SHP77 (cell line): ENCODE data around the gene COL6A3.
A peak's percentile ranks its signal among the peaks of the same experiment; 100 is the strongest.

Source experiments
- DNase-seq, 2 experiments: peaks; one replicate each; lab custom pipeline; 2025; lab: John Stamatoyannopoulos, UW

COL6A3 gene

GRCh38 chr2:237413777-237414661, at the start of gene COL6A3:
COL6A3 (minus strand) TSS chr2:237414164; CDS start chr2:237396817, 17,347 bp downstream.
- DNase-seq, result no peak

DNA sequence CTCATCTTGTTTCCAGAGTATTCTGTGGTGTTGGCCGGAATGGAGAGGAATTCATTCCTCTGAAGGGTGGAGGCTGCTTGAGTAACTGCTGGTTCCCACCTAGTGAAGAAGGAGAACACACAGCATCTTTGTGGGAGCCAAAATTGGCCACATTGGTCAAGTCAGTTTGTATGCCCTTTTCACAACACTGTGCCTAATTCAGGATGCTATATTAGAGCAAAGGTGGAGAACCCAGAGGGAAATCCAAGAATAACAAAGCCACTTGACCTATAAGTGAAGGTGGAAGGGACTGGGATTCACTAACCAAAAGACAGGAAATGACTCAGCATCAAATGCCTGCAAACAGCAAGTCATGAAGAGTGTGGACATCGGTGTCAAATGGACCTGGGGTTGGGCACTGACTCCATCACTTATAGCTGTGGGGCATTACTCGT, 45.8 kb upstream of the COL6A3 start:
- DNase-seq, result peak in 1 of 2 experiments; percentile 25

- no peak for DNase-seq
Observed at GRCh38 chr2:237459226-237459625, 45.3 kb upstream of the COL6A3 start.

DNA sequence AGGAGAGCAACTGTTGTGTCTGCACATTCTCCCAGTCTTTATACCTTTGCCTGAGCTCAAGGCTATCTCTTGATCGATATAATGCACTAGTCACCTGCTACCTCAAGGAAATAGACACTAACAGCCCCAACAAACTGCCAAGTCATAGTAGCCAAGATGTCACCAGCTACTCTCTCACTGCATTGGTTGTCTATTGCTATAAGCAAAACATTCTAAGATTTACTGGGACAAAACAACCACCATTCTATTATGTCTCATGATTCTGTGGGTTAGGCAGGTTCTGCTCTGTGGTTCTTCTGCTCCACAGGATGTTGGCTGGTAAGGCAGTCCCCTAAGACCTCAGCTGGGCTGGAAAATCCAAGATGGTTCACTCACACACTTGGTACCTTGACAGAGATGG, 44.6 kb upstream of the COL6A3 start:
- DNase-seq, result no peak

DNA sequence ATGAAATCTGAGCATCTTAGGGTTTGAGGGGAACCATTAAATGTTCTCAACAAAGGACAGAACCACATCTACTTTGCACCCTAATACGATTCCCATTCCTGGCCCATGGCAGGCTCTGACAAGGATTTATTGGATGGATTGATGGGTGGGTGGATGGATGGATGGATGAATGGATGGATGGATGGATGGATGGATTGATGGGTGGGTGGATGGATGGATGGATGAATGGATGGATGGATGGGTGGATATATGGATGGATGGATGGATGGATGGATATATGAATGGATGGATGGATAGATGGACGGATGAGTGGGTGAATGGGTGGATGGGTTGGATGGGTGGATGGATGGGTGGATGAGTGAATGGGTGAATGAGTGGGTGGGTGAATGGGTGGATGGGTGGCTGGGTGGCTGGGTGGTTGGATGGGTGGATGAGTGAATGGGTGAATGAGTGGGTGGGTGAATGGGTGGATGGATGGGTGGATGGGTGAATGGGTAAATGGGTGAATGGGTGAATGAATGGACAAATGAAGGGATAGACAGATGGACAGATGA, 43.5 kb upstream of the COL6A3 start:
- DNase-seq, result no peak

DNA sequence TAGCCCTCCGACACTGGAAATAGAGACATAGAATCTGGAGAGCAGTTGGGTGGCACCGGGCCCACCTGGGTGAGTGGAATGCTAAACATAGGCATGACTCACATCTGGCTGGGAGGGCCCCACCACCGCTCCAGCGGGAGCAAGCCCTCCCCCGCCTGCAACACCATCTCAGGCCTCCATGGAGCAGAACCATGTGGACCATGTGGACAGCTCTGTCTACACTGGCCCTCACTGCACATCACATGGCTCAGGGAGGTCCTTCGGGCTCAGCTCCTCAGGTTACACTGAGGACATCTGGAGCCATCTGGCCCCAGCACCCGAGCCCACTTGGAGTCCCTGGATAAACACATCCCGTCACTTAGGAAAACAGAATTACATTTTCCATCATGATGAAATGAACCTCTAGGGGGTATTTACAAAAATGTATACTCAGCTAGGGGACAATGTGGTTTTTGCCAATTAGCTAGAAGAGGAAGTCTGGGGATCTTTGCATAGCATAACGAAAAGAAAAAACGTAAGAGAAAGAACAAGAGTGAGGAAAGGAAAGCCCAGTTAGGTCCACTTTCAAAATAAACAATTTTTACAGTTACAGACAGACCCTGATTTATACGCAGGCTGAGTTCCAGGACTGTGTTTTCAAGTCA, 42.4 kb upstream of the COL6A3 start:
- peak; percentile 73 to 82 for DNase-seq

DNA sequence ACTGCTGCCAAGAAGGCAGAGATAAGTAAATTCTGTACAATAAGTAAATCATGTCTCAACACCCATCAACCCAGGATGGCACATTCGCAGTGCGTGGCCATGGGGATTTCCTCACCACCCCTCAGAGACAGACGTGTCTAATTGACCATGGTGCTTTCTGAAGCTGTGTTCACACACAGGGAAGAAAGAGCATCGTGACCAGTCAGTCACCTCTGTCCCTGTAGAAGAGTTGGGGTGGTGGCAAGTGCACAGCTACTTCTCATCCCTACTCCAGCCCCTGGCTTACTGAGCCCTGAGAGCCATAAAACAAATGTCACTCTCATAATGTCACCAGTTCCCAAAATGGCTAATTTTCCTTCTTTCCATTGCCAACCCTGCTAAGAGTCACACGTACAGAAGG, 41.8 kb upstream of the COL6A3 start:
- no peak for DNase-seq

GRCh38 chr2:237453671-237454070, 39.7 kb upstream of the COL6A3 start:
- DNase-seq, result no peak

GRCh38 chr2:237452861-237453260, 38.9 kb upstream of the COL6A3 start:
- DNase-seq, result no peak

- no peak for DNase-seq
Observed at GRCh38 chr2:237451643-237452469, 37.9 kb upstream of the COL6A3 start.

DNA sequence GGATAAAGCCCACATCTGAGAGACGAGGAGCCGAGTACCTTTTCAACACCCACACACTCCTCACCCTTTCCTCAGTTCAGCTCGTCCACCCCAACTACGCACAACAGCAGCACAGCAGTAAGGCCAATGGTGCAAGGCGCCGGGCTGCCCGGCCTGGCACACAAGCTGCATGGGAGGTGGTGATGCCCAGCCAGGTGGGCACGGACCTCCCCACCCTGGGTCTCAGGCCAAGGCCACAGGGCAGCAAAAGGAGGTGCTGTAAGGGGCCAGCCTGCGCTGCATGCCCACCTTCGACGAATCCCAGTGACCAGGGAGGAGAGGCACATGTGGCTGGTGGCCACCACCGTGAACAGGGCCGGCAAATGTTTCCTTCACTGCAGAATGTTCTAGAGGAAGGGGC, 36.6 kb upstream of the COL6A3 start:
- no peak for DNase-seq

DNA sequence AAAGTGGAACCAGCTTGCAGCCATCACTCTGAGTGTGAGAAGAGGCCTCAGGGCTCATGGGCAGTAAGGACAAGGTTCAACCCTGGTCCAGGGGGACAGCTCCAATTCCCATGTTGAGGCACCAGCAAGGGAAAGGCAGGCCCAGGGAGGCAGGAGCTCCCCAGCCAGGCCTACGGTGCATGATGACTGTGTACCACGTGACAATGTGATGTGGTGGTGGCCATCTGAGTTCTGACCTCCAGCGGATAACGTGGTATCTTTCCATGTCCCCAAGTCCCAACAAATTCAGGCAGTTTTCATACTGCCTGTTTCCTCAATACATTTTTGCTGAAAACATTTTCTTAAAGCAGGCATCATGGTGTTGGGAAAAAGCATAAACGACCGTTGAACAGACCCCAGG, 36.1 kb upstream of the COL6A3 start:
- no peak for DNase-seq

DNA sequence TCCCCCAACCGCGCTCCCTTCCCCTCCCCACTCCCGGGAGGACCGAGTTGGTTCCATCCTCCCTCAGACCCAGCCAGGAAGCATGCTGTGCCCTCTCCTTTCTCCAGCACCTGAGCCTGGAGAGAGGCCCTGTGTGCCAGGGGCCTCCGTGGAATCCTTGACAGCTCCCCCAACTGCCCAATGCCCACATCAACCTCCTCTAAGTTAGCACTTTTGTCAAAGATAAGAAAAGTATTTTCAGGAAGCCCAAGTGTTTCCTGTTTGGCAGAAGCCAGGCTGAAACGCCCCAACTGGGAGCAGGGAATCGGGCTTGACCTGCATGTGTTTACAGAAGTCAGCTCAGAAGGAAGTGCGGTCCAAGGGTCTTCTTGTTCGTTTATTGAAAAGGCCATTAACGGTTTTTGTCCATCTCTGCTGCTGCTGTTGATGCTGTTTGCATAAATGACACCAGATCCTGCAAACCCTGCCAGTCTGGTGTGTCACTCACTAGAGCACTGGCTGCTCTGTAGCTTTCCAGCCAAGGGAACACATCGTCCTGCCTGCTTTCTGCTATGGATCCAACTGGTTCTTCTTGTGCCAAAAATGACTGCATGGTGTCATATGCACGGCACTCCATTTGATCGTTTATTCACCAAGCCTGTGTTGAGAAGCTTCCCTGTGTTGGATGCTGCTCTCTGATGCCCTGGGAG, 35.4 kb upstream of the COL6A3 start:
- no peak for DNase-seq

GRCh38 chr2:237448626-237449025, 34.7 kb upstream of the COL6A3 start:
- DNase-seq, result no peak

DNA sequence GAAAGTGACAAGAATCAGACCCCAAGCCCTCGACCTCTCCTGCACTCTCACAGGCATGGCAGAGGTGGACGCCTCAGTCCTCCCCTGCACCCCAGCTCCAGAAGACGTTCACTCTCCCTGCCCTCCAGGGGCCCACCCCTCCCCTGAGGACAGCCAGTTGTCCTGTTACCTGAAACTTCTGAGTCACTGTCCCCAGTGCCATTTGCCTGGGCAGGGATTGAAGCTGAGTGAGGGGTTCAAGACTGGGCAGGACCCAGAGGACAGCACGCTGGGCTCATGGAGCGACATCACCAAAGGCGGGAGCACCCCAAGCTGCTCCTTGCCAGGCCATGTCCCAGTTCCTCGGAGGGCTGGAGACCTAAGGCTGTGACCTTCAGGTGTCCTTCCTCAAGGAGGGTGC, 34.2 kb upstream of the COL6A3 start:
- no peak for DNase-seq

DNA sequence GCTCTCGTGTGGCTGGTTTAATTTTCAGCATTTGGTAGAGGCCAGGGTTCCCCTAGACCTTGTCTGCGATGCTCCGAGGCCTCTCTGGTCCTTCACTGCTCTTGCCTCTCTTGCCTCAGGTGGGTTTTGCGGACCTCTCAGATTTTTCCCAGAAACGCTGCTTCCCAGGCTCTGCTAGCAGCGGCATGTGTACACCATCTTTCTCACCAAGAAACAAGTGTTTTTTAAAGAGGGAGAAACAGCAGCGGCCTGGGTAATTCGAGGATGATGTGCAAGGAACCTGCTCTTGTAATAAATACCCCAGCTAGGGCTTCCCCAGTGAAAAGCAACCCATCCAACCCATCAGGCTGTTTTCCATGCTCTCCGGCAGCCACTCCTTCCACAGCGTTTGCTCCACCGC, 33.5 kb upstream of the COL6A3 start:
- DNase-seq, result no peak

DNA sequence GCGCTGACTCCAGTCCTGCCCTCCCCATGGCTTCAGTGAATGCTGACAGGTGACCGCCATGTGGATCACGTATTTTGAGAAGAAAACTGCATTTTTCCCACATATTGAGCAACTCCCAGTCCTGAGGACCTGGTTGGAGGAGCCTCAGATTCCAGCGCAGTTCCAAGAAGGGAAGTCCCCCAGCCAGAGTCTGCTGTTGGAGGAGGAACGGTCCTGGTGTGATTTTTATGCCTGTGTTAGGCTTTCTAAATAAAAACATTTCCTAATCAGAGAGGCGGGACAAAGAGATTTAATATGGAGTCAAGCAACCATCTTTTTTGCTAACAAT, 32.3 kb upstream of the COL6A3 start:
- no peak for DNase-seq

GRCh38 chr2:237445611-237446337, 31.8 kb upstream of the COL6A3 start:
- DNase-seq, result no peak

DNA sequence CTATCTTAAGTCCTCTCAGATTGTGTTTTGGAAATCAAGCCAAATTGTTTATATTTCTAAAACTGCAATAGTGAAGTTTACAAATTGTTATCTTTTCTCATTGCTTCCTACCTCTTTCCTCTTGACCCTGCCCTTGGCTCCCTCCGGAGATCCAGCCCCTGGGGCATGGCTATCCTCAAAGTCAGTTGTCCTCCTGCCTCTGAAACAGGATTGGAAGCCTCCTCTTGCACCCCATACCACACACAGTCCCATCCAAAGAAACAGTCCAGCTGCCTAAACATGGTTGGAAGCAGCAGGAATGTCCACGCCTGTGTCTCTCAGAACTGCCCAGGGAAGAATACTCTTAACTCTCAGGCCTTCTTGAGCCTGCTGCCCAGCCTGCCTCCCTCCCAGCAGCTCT, 30.1 kb upstream of the COL6A3 start:
- no peak for DNase-seq

GRCh38 chr2:237441605-237442274, 27.8 kb upstream of the COL6A3 start:
- no peak for DNase-seq
